ENCODE results near the gene PIANP.
A peak's percentile ranks its signal among the peaks of the same experiment; 100 is the strongest.

Gene PIANP

DNA sequence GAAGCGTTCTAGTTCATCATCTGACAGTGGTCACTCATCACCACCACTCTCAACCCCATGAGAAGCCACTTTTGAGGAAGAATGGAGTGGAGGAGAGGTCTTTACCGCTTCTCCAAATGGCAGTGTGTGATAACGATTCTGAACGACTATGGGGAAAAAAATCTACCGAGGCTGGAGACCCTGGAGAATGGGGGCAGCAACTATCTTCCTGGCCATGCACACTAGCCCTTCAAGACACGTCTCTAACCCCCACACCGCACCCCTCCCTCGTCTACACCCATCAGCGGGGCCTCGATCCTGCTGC is 38.1 kb downstream of the PIANP start:
- H3K27ac ChIP-seq (ENCODE audit: low read length), result no peak overlapping the region
- H3K4me3 ChIP-seq (ENCODE audit: low read length), result peak overlapping the region; percentile 90

DNA sequence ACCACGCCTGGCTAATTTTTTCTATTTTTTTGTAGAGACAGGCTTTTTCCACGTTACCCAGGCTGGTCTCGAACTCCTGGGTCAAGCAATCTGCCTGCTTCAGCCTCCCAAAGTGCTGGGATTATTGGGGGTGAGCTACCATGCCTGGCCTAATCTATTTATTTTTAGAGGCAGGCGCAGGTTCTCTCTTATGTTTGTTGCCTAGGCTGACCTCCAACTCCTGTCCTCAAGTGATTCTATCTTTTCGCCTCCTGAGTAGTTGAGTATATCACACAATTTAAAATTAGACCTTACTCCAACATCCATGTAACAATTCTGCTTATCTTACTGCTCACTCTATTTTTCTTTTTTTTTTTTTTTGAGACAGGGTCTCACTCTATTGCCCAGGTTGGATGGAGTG is 46.6 kb downstream of the PIANP start:
- no peaks in the 10 kb centered on the region for H3K4me1 ChIP-seq (ENCODE audit: insufficient read depth, low read length)
- no peak overlapping the region for H3K4me3 ChIP-seq (ENCODE audit: low read length)
- H3K9ac ChIP-seq (ENCODE audit: low read depth, low read length), result no peak overlapping the region
- H3K9me3 ChIP-seq (ENCODE audit: insufficient read depth, low read depth, low read length), result no peaks in the 10 kb centered on the region
- H3K36me3 ChIP-seq (ENCODE audit: insufficient read depth, low read depth, low read length), result peaks cover 42% of the 10 kb centered on the region
- no peaks in the 10 kb centered on the region for H3K27me3 ChIP-seq (ENCODE audit: insufficient read depth, low read length)
- H3K27ac ChIP-seq (ENCODE audit: low read length), result no peak overlapping the region

More for the DNA sequence above, 38.1 kb downstream of the PIANP start:
- Histone ChIP-seq H3K4me1 (ENCODE audit: insufficient read depth, low read length) (no peaks in the 10 kb centered on the region), H3K36me3 (ENCODE audit: insufficient read depth, low read depth, low read length) (peaks cover 16% of the 10 kb centered on the region), H3K9ac (ENCODE audit: low read depth, low read length) (peak overlapping the region; percentile 85; the same call in 1 of the 2 replicates), H3K9me3 (ENCODE audit: insufficient read depth, low read depth, low read length) (no peaks in the 10 kb centered on the region), H3K27me3 (ENCODE audit: insufficient read depth, low read length) (no peaks in the 10 kb centered on the region)

DNA sequence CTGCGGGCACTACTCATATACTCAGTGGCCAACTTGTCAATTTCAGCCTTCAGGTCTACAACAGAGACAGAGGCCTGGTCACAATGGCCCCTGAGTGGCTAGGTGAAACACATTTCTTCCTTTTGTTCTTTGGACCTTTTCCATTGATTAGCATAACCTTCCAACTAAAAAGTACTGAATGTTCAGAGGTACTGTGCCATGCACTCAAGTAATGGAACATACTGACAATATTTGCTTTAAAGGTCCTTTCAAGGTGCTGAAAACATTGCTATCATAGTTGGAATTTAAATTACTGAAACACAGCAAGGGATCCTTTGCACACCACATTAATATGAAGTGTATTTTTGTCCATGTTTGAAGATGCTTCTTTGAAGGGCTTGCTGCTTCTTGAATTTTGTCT is 47.3 kb downstream of the PIANP start:
- H3K9ac ChIP-seq (ENCODE audit: low read depth, low read length), result no peak overlapping the region

DNA sequence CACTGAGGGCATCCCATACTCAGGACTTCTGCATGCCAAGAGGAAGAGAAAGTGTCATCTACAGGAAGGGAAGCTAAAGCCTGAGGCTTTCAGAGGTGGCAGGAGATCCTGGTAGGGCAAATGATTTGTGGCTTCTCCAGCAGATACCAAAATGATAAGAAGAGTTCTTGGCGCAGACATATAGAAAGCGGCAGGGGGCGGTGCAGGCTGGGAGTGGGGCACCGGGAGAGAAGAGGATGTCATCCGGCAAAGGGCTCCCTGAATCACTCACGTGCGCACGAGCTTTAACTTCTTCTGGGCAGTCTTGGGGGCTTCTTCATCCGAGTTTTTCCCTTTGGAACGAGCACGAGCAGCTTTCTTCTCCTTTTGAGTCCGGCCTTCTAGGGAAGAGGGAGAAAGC is 48.2 kb downstream of the PIANP start:
- H3K36me3 ChIP-seq (ENCODE audit: insufficient read depth, low read depth, low read length), result peaks cover 49% of the 10 kb centered on the region
- no peak overlapping the region for H3K4me3 ChIP-seq (ENCODE audit: low read length)
- H3K9me3 ChIP-seq (ENCODE audit: insufficient read depth, low read depth, low read length), result no peaks in the 10 kb centered on the region
- H3K4me1 ChIP-seq (ENCODE audit: insufficient read depth, low read length), result no peaks in the 10 kb centered on the region
- H3K27ac ChIP-seq (ENCODE audit: low read length), result no peak overlapping the region
- no peaks in the 10 kb centered on the region for H3K27me3 ChIP-seq (ENCODE audit: insufficient read depth, low read length)
- no peak overlapping the region for H3K9ac ChIP-seq (ENCODE audit: low read depth, low read length)

More for the DNA sequence above, 47.3 kb downstream of the PIANP start:
- Histone ChIP-seq H3K9me3 (ENCODE audit: insufficient read depth, low read depth, low read length) (no peaks in the 10 kb centered on the region), H3K4me1 (ENCODE audit: insufficient read depth, low read length) (no peaks in the 10 kb centered on the region), H3K27me3 (ENCODE audit: insufficient read depth, low read length) (no peaks in the 10 kb centered on the region), H3K36me3 (ENCODE audit: insufficient read depth, low read depth, low read length) (peaks cover 44% of the 10 kb centered on the region), H3K27ac (ENCODE audit: low read length) (no peak overlapping the region), H3K4me3 (ENCODE audit: low read length) (no peak overlapping the region)

DNA sequence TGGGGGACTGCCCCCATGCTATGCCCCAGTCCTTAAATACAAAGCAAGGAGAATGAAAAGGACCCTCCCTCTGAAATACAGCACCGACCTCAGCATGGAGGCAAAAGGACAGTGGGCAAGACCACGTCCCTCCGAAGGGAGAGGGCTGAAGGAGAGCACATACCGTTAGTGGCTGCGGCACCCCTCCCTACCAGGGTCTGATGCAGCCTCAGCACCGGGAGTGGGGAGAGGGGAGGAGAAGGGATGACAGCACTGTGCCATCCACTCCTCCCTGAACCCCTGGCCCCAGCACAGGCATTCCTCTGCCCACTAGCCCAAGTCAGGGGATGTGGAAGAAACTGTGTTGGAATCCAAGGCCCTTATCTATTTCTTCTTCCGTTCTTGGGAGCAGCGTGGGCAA is 49.8 kb downstream of the PIANP start:
- peaks cover 10% of the 10 kb centered on the region for H3K27me3 ChIP-seq (ENCODE audit: insufficient read depth, low read length)
- no peaks in the 10 kb centered on the region for H3K4me1 ChIP-seq (ENCODE audit: insufficient read depth, low read length)
- H3K4me3 ChIP-seq (ENCODE audit: low read length), result no peak overlapping the region
- H3K27ac ChIP-seq (ENCODE audit: low read length), result no peak overlapping the region
- H3K36me3 ChIP-seq (ENCODE audit: insufficient read depth, low read depth, low read length), result peaks cover 39% of the 10 kb centered on the region
- no peak overlapping the region for H3K9ac ChIP-seq (ENCODE audit: low read depth, low read length)
- H3K9me3 ChIP-seq (ENCODE audit: insufficient read depth, low read depth, low read length), result no peaks in the 10 kb centered on the region

DNA sequence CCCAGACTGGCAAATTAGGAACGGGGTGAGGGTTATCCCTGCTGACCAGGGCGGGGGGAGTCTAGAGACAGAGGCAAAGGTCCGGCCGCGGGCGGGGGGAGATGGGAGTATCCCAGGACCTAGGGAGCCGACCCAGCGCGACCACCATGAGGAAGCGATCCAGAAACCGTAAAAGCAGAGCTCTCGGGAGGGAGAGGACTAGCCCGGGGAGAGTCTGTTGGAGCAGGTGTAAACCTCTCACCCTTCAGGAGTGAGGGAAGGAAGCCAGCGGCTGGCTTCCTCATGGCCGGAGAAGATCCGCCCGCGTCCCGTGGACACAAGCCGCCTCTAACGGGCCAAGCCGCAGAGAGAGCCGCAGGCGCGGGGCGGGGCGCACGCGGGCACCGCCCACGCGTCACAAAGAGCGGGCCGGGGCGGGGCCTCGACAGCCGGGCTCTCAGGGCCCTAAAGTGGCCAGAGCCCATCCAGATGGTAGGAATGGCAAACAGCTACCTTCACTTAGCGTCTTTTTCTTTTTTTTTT is 53.5 kb downstream of the PIANP start, which contains the start of gene ACRBP:
Gene ACRBP (minus strand): TSS at position 350 of the 522 bp plus-strand sequence. CDS start 66 bp downstream, at position 284.
- no peaks in the 10 kb centered on the region for H3K9me3 ChIP-seq (ENCODE audit: insufficient read depth, low read depth, low read length)
- H3K27ac ChIP-seq (ENCODE audit: low read length), result no peak within 1 kb of the TSS
- peak within 1 kb of the TSS; percentile 67; the same call in 1 of the 2 replicates for H3K9ac ChIP-seq (ENCODE audit: low read depth, low read length)
- peaks cover 15% of the 10 kb centered on the region for H3K27me3 ChIP-seq (ENCODE audit: insufficient read depth, low read length)
- peak within 1 kb of the TSS; percentile 74 for H3K4me3 ChIP-seq (ENCODE audit: low read length)
- peaks cover 23% of the 10 kb centered on the region for H3K36me3 ChIP-seq (ENCODE audit: insufficient read depth, low read depth, low read length)
- no peaks in the 10 kb centered on the region for H3K4me1 ChIP-seq (ENCODE audit: insufficient read depth, low read length)

DNA sequence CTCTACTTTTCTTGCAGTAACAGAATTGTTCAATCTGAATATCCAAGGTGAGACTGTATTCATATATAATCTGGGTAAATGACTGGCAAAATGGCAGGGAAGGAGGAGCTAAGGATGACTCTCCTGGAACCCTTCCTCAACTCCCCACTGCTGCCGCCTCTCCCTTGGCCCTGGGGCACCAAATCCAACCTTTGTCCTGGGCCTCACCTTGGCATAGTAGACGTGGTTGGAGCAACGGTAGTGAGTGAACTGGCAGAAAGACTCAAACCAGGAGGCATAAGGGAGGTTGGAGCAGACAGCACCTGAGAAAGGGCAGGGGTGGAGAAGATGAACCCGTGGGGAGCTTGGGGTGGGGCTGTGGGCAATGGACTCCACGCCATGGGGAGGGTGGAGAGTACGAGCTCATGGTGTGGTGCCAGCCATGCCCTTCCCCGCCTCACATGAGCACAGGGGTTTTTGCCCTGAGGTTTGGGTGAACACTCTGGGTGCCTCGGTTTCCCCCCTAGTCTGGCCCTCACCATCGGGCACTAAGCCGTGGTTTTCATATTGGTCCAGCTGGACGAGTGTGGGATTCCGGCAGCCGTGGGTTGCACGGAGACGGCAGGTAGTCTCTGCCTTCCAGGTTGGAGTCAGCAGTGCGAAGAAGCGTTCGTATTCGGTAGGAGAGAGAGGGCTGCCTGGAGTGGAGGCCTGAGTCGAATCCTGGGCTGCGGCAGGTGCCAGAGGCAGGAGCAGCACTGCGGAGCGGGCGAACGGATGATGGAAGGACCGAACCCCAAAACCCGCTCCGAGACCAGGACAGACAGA is 54.1 kb downstream of the PIANP start:
- no peaks in the 10 kb centered on the region for H3K4me1 ChIP-seq (ENCODE audit: insufficient read depth, low read length)
- H3K4me3 ChIP-seq (ENCODE audit: low read length), result peak overlapping the region; percentile 74
- no peaks in the 10 kb centered on the region for H3K9me3 ChIP-seq (ENCODE audit: insufficient read depth, low read depth, low read length)
- H3K27ac ChIP-seq (ENCODE audit: low read length), result no peak overlapping the region
- peaks cover 20% of the 10 kb centered on the region for H3K36me3 ChIP-seq (ENCODE audit: insufficient read depth, low read depth, low read length)
- H3K9ac ChIP-seq (ENCODE audit: low read depth, low read length), result peak overlapping the region; percentile 67; the same call in 1 of the 2 replicates
- H3K27me3 ChIP-seq (ENCODE audit: insufficient read depth, low read length), result peaks cover 21% of the 10 kb centered on the region

DNA sequence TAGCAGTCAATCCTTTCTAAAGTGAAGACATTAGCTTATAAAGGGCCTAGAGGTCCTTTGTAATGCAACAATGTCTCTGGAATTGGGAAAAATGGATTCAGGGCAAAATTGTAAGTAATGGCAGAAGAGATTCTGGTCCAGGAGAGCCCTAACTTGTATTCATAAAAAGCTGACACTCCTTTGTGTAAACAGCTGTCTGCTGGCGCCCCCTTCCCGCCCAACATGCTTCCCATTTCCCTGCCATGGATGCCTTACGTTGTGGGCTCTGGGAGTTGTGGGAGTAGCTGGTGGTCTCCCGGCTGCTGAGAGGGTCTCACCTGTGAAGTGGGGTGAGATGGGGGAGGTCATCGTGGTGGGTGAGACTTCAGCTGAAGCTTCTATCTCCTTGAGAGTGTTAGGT is 55.7 kb downstream of the PIANP start:
- no peak overlapping the region for H3K4me3 ChIP-seq (ENCODE audit: low read length)
- H3K36me3 ChIP-seq (ENCODE audit: insufficient read depth, low read depth, low read length), result 0 out of 2 replicates have a peak, but pooled peaks cover 7% of the 10 kb centered on the region
- peaks cover 33% of the 10 kb centered on the region for H3K27me3 ChIP-seq (ENCODE audit: insufficient read depth, low read length)
- H3K9me3 ChIP-seq (ENCODE audit: insufficient read depth, low read depth, low read length), result no peaks in the 10 kb centered on the region
- no peak overlapping the region for H3K27ac ChIP-seq (ENCODE audit: low read length)
- no peaks in the 10 kb centered on the region for H3K4me1 ChIP-seq (ENCODE audit: insufficient read depth, low read length)
- no peak overlapping the region for H3K9ac ChIP-seq (ENCODE audit: low read depth, low read length)

DNA sequence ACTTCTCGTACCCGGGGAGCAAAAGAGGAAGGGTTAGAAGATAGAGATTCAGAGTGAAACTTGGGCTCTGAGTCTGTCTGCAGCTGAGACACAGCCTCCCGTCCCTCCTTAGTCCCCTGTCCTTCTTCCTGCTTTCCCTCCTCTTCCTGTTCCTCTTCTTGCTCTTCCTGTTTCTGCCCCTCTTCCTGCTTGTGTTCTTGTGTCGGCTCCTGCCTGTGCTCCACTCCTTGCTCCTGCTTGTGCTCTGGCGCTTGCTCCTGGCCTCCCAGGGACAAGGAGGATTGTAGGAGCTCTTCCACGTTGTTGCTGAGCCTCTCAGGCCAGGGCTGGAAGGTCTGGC is 56.4 kb downstream of the PIANP start:
- no peak overlapping the region for H3K9ac ChIP-seq (ENCODE audit: low read depth, low read length)
- no peaks in the 10 kb centered on the region for H3K4me1 ChIP-seq (ENCODE audit: insufficient read depth, low read length)
- H3K9me3 ChIP-seq (ENCODE audit: insufficient read depth, low read depth, low read length), result no peaks in the 10 kb centered on the region
- H3K4me3 ChIP-seq (ENCODE audit: low read length), result no peak overlapping the region
- peaks cover 33% of the 10 kb centered on the region for H3K27me3 ChIP-seq (ENCODE audit: insufficient read depth, low read length)
- 0 out of 2 replicates have a peak, but pooled peaks cover 7% of the 10 kb centered on the region for H3K36me3 ChIP-seq (ENCODE audit: insufficient read depth, low read depth, low read length)
- H3K27ac ChIP-seq (ENCODE audit: low read length), result no peak overlapping the region

Data from iPS-20b (cell line).